Activated naive CD4-positive, alpha-beta T cell treated with anti-CD3 and anti-CD28 coated beads, Interleukin-2, amount 50 U/mL, for 16 hours (primary cell): ENCODE results near the gene SNX24.
"Not testable (repeated sequence)": the region's sequence is repeated elsewhere in the genome, so short reads cannot be mapped to it uniquely, and the experiment has no call there.

Source experiments
- DNase-seq: peaks from one replicate; pipeline ENCODE4 v3.0.0-alpha.2; 2020

Gene SNX24

GRCh38 chr5:122874179-122874875 is 28.9 kb downstream of the SNX24 start:
- no peak for DNase-seq

- no peak for DNase-seq
Measured at GRCh38 chr5:122877518-122877917, 32.1 kb downstream of the SNX24 start.

- DNase-seq: no peak
Measured at GRCh38 chr5:122879076-122879475, 33.7 kb downstream of the SNX24 start.

GRCh38 chr5:122880170-122880689 is 34.8 kb downstream of the SNX24 start:
- DNase-seq: no peak

- no peak for DNase-seq
Measured at GRCh38 chr5:122880749-122881148, 35.3 kb downstream of the SNX24 start.

GRCh38 chr5:122882831-122883230 is 37.4 kb downstream of the SNX24 start:
- no peak for DNase-seq

GRCh38 chr5:122885045-122885517 is 39.7 kb downstream of the SNX24 start:
- DNase-seq: no peak

- no peak for DNase-seq
Measured at GRCh38 chr5:122885891-122886290, 40.5 kb downstream of the SNX24 start.

GRCh38 chr5:122895141-122895540 is 49.7 kb downstream of the SNX24 start:
- no peak for DNase-seq

GRCh38 chr5:122896598-122897282 is 51.3 kb downstream of the SNX24 start:
- DNase-seq: no peak

GRCh38 chr5:122897283-122897602 is 51.8 kb downstream of the SNX24 start:
- no peak for DNase-seq

- DNase-seq: no peak
Measured at GRCh38 chr5:122901346-122901745, 55.9 kb downstream of the SNX24 start.

- no peak for DNase-seq
Measured at GRCh38 chr5:122902263-122902662, 56.9 kb downstream of the SNX24 start.

GRCh38 chr5:122906768-122907167 is 61.4 kb downstream of the SNX24 start:
- DNase-seq: no peak

GRCh38 chr5:122907276-122907675 is 61.9 kb downstream of the SNX24 start:
- DNase-seq: no peak

- no peak for DNase-seq
Measured at GRCh38 chr5:122908108-122908507, 62.7 kb downstream of the SNX24 start.

GRCh38 chr5:122908662-122909061 is 63.2 kb downstream of the SNX24 start:
- no peak for DNase-seq

GRCh38 chr5:122909470-122910100 is 64.2 kb downstream of the SNX24 start:
- DNase-seq: no peak

GRCh38 chr5:122913436-122913835 is 68.0 kb downstream of the SNX24 start:
- not testable (repeated sequence) for DNase-seq

GRCh38 chr5:122915717-122916461 is 70.5 kb downstream of the SNX24 start:
- DNase-seq: no peak

- no peak for DNase-seq
Measured at GRCh38 chr5:122916490-122916889, 71.1 kb downstream of the SNX24 start.

- DNase-seq: no peak
Measured at GRCh38 chr5:122919969-122920368, 74.6 kb downstream of the SNX24 start.

- DNase-seq: no peak
Measured at GRCh38 chr5:122921826-122922225, 76.4 kb downstream of the SNX24 start.
